H1 (cell line): ENCODE results near the gene DMBT1. TPM values are rescaled to one million over a fixed set of nuclear protein-coding genes. Genes with fewer than 3 reads are reported as not detected.

Experiments
- CTCF ChIA-PET: fragments of 300-600 bp; sonication (Branson Sonifier 250); formaldehyde crosslinking; loops from one replicate; lab custom pipeline; 2021; ENCODE audit not compliant: partially characterized antibody; lab: Charles Lee
- POLR2A ChIA-PET: fragments of 300-600 bp; sonication (Branson Sonifier 250); formaldehyde crosslinking; loops from one replicate; lab custom pipeline; 2021; ENCODE audit warnings: inconsistent platforms; ENCODE audit not compliant: partially characterized antibody; lab: Charles Lee
- DNase-seq, 2 experiments: peaks; one replicate each; pipeline versions ENCODE4 v3.0.0 to v3.0.0-alpha.2; 2010 to 2022; ENCODE audit warnings: low spot score in 2 of 2, low read depth in 1 of 2, mixed read lengths in 1 of 2
- FAIRE-seq: peaks from 2 replicates; lab custom pipeline; 2011; peaks lifted over from hg19 to GRCh38; lab: Jason Lieb, UNC
- H2AFZ ChIP-seq: 2 replicates; pipeline ENCODE4 v1.8.1; 2012; ENCODE audit warnings: low read length, inconsistent platforms
- H2AK5ac ChIP-seq: 2 replicates; pipeline ENCODE4 v1.6.1; 2013; ENCODE audit warnings: low read depth, low read length
- H2BK120ac ChIP-seq: replicated peaks from 2 replicates; pipeline ENCODE3; 2013; ENCODE audit warnings: low read depth, low read length, inconsistent platforms
- H2BK12ac ChIP-seq: 2 replicates; pipeline ENCODE4 v1.6.1; 2013; ENCODE audit warnings: low read depth, low read length
- H2BK15ac ChIP-seq: 2 replicates; pipeline ENCODE4 v1.6.1; 2013; ENCODE audit warnings: low read length
- H2BK20ac ChIP-seq: 2 replicates; pipeline ENCODE4 v1.6.1; 2013; ENCODE audit warnings: low read length
- H2BK5ac ChIP-seq: 2 replicates; pipeline ENCODE4 v1.6.1; 2013; ENCODE audit warnings: low read depth, low read length
- H3K14ac ChIP-seq: 2 replicates; pipeline ENCODE4 v1.6.1; 2013; ENCODE audit warnings: inconsistent platforms; ENCODE audit not compliant: insufficient read length
- H3K18ac ChIP-seq: 2 replicates; pipeline ENCODE4 v1.6.1; 2013; ENCODE audit warnings: low read length; ENCODE audit errors: extremely low read depth
- H3K23ac ChIP-seq: 2 replicates; pipeline ENCODE4 v1.6.1; 2013; ENCODE audit warnings: inconsistent platforms; ENCODE audit not compliant: insufficient read length
- H3K23me2 ChIP-seq: 2 replicates; pipeline ENCODE4 v1.6.1; 2013; ENCODE audit warnings: low read depth, low read length
- H3K27ac ChIP-seq: 2 replicates; pipeline ENCODE4 v1.6.1; 2011; ENCODE audit warnings: low read depth, low read length, inconsistent platforms
- H3K27me3 ChIP-seq, 4 experiments: replicated peaks in 1 of 4; 1 replicate in 1 of 4; 2 replicates in 3 of 4; pipeline versions ENCODE4 v1.6.1 to v1.8.1; 2011 to 2013; ENCODE audit warnings: low read length in 3 of 4, mild to moderate bottlenecking in 3 of 4, inconsistent platforms in 2 of 4, mixed read lengths in 2 of 4, moderate library complexity in 1 of 4; ENCODE audit not compliant: control insufficient read depth in 3 of 4, insufficient read depth in 3 of 4; ENCODE audit errors: extremely low read depth in 1 of 4
- H3K36me3 ChIP-seq, 4 experiments: 2 replicates each; pipeline versions ENCODE4 v1.6.1 to v1.8.1; 2011 to 2013; ENCODE audit warnings: mild to moderate bottlenecking in 4 of 4, low read length in 3 of 4, moderate library complexity in 2 of 4, control low read depth in 1 of 4, inconsistent platforms in 1 of 4; ENCODE audit not compliant: insufficient read depth in 4 of 4, control insufficient read depth in 2 of 4
- H3K4ac ChIP-seq: replicated peaks from 2 replicates; pipeline ENCODE3; 2013; ENCODE audit warnings: low read length, low read depth, mixed read lengths, inconsistent platforms; ENCODE audit not compliant: insufficient read length
- H3K4me1 ChIP-seq, 4 experiments: replicated peaks in 1 of 4; 1 replicate in 1 of 4; 2 replicates in 3 of 4; pipeline versions ENCODE4 v1.6.1 to v1.8.1; 2011 to 2013; ENCODE audit warnings: low read length in 3 of 4, inconsistent platforms in 2 of 4, mixed read lengths in 1 of 4; ENCODE audit not compliant: insufficient read depth in 4 of 4, control insufficient read depth in 3 of 4
- H3K4me2 ChIP-seq, 2 experiments: 2 replicates each; pipeline versions ENCODE4 v1.6.1 to v1.8.1; 2011 to 2013; ENCODE audit warnings: low read depth in 2 of 2, low read length in 2 of 2, control low read depth in 1 of 2, inconsistent platforms in 1 of 2, mild to moderate bottlenecking in 1 of 2; ENCODE audit not compliant: insufficient read depth in 1 of 2
- H3K4me3 ChIP-seq, 4 experiments: fragments of 200-600, 300-600 bp in 1 of 4; sonication (generic), shearing (Covaris generic), sonication (Bioruptor Twin) in 1 of 4; 2 replicates each; pipeline versions ENCODE4 v1.5.1 to v1.8.1; 2011 to 2016; ENCODE audit warnings: low read length in 4 of 4, low read depth in 3 of 4, control low read depth in 2 of 4, inconsistent platforms in 2 of 4, mild to moderate bottlenecking in 2 of 4, mixed read lengths in 1 of 4, moderate library complexity in 1 of 4; ENCODE audit not compliant: insufficient read depth in 2 of 4; ENCODE audit errors: extremely low read depth in 1 of 4
- H3K56ac ChIP-seq: replicated peaks from 2 replicates; pipeline ENCODE3; 2013; ENCODE audit warnings: low read depth, mild to moderate bottlenecking, mixed read lengths, low read length, inconsistent platforms; ENCODE audit not compliant: insufficient read length
- H3K79me1 ChIP-seq: 2 replicates; pipeline ENCODE4 v1.6.1; 2013; ENCODE audit warnings: low read depth, low read length, control low read depth
- H3K79me2 ChIP-seq, 2 experiments: 2 replicates each; pipeline versions ENCODE4 v1.6.1 to v1.8.1; 2012 to 2013; ENCODE audit warnings: low read length in 2 of 2, mild to moderate bottlenecking in 2 of 2, inconsistent platforms in 1 of 2; ENCODE audit not compliant: insufficient read depth in 2 of 2, control insufficient read depth in 1 of 2
- H3K9ac ChIP-seq, 4 experiments: replicated peaks in 1 of 4; 1 replicate in 1 of 4; 2 replicates in 3 of 4; pipeline versions ENCODE4 v1.6.1 to v1.8.1; 2011 to 2013; ENCODE audit warnings: low read depth in 3 of 4, low read length in 3 of 4, control low read depth in 2 of 4, mild to moderate bottlenecking in 2 of 4, moderate library complexity in 2 of 4, inconsistent platforms in 1 of 4; ENCODE audit errors: extremely low read depth in 1 of 4
- H3K9me3 ChIP-seq, 2 experiments: 2 replicates each; pipeline versions ENCODE4 v1.6.1 to v1.8.1; 2012 to 2013; ENCODE audit warnings: mild to moderate bottlenecking in 2 of 2, moderate library complexity in 2 of 2, control low read depth in 1 of 2, inconsistent platforms in 1 of 2, low read depth in 1 of 2, low read length in 1 of 2, mixed read lengths in 1 of 2; ENCODE audit not compliant: insufficient read depth in 2 of 2
- H4K20me1 ChIP-seq, 2 experiments: replicated peaks in 1 of 2; 2 replicates each; pipeline versions ENCODE3 to v1.8.1; 2011 to 2013; ENCODE audit warnings: inconsistent platforms in 2 of 2, low read length in 2 of 2, mild to moderate bottlenecking in 1 of 2; ENCODE audit not compliant: insufficient read depth in 2 of 2, control insufficient read depth in 1 of 2
- H4K5ac ChIP-seq: 2 replicates; pipeline ENCODE4 v1.6.1; 2013; ENCODE audit warnings: low read length, low read depth, mixed read lengths, inconsistent platforms; ENCODE audit not compliant: insufficient read length
- H4K8ac ChIP-seq: 2 replicates; pipeline ENCODE4 v1.8.0; 2013; ENCODE audit warnings: mild to moderate bottlenecking, moderate library complexity, low read length, inconsistent platforms; ENCODE audit not compliant: insufficient read depth; ENCODE audit errors: extremely low read depth
- H4K91ac ChIP-seq: replicated peaks from 2 replicates; pipeline ENCODE3; 2013; ENCODE audit warnings: low read length, mixed read lengths, inconsistent platforms; ENCODE audit not compliant: insufficient read length
- CTCF ChIP-seq, 3 experiments: IDR thresholded peaks; 1 replicate in 2 of 3; 2 replicates in 1 of 3; pipeline versions ENCODE4 v1.5.1 to v1.6.1; 2011; ENCODE audit warnings: low read length in 3 of 3, mild to moderate bottlenecking in 3 of 3, inconsistent platforms in 2 of 3, low read depth in 1 of 3, moderate library complexity in 1 of 3; ENCODE audit not compliant: insufficient read depth in 1 of 3; ENCODE audit errors: control extremely low read depth in 1 of 3
- WGBS, 2 experiments: shearing (Covaris generic) in 1 of 2; methylation state at CpG; one replicate each; pipeline versions ENCODE4 v1.1.6 to v1.1.7; 2013 to 2015; ENCODE audit warnings: low lambda C conversion rate in 2 of 2, mixed read lengths in 2 of 2, inconsistent platforms in 1 of 2, low coverage in 1 of 2, missing lambda C conversion rate in 1 of 2; ENCODE audit not compliant: insufficient replicate concordance in 2 of 2, insufficient coverage in 1 of 2, insufficient read length in 1 of 2; ENCODE audit errors: extremely low coverage in 1 of 2, missing lambda C conversion rate in 1 of 2; 5-methylcytosine and 5-hydroxymethylcytosine counted together
- polyA plus RNA-seq, 7 experiments: library from polyadenylated mRNA; depleted of rRNA in 3 of 7; stranded (reverse) in 5 of 7; unstranded in 2 of 7; fragments of >200 nt in 5 of 7; fragments of 200-250 nt in 2 of 7; gene quantifications; 1 replicate in 5 of 7; 2 replicates in 1 of 7; 4 replicates in 1 of 7; pipeline versions ENCODE4 v1.2.1 to v1.2.3, GENCODE V29; 2011 to 2013; ENCODE audit warnings: missing spikeins in 2 of 7, mixed read lengths in 2 of 7
- total RNA-seq: library from RNA; stranded (reverse); fragmentation: NEBNext Ultra II Directional; extraction: Animal tissue kit (Norgen Biotek cat#: 25700); gene quantifications from 2 replicates; pipeline ENCODE4 v1.2.1, GENCODE V29; 2021

DMBT1 gene
- total and polyA plus RNA-seq, 2 of the 8 experiments (the other 6 are each of a cell fraction or from before 2014, with no cell fraction given): 0.03 TPM; not detected in 1

DNA sequence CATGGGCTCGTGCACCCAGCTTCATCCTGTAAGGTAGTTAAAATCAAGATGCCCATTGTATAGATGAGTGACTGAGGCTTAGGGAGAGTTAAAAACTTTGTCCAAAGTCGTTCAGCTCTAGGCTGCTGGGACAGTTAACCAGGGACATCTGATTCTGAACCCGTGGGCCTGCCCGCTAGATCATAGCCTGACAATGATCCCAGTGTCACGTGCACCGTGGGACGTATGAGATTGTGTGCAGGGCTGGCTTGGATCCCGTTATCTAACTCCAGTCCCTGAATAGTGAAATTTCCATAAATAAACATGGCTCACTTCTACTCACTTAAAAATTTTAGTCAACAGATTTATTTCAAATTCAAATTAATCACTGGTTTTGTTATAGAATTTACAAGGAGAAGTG lies 114.2 kb downstream of the DMBT1 start:
- no peak overlapping the region for H2BK5ac ChIP-seq
- H3K14ac ChIP-seq: no peak overlapping the region
- H4K91ac ChIP-seq: no peak overlapping the region
- no peak overlapping the region for H2BK12ac ChIP-seq
- no peak for DNase-seq
- no peaks in the 10 kb centered on the region for H3K79me1 ChIP-seq
- no peaks in the 10 kb centered on the region for H3K23me2 ChIP-seq
- no peak for TF ChIP-seq CTCF (IDR thresholded peaks at IDR 0.05; ENCODE audit: control extremely low read depth in 1 of 3, insufficient read depth in 1 of 3, low read depth in 1 of 3, low read length in 3 of 3)
- H3K18ac ChIP-seq: no peak overlapping the region
- no peak overlapping the region for H4K8ac ChIP-seq
- no peak overlapping the region for H2AK5ac ChIP-seq
- no peaks in the 10 kb centered on the region for H3K9me3 ChIP-seq
- WGBS, 2 experiments: 88% methylated on average over 8 of the region's 8 CpGs; no CpG with 5 or more reads in 1 of the 2 experiments
- H3K79me2 ChIP-seq: no peaks in the 10 kb centered on the region
- no peaks in the 10 kb centered on the region for H3K36me3 ChIP-seq
- H3K56ac ChIP-seq: no peak overlapping the region
- no peak for FAIRE-seq
- no peak overlapping the region for H2BK120ac ChIP-seq
- H2BK20ac ChIP-seq: no peak overlapping the region
- H2AFZ ChIP-seq: no peak overlapping the region
- no peak overlapping the region for H3K4me2 ChIP-seq
- no peak overlapping the region for H3K23ac ChIP-seq
- ChIA-PET POLR2A (no interaction called here), CTCF (interaction anchor here (1.1 to 2.6 kb wide), 7 partner anchors 11 to 376 kb away, joined by 4 to 15 read pairs (median 5); no protein-coding TSS in a partner anchor)
- H3K9ac ChIP-seq: no peak overlapping the region
- no peak overlapping the region for H3K27ac ChIP-seq
- H3K4me1 ChIP-seq: no peaks in the 10 kb centered on the region; a peak in 2 of 7 replicates
- H3K27me3 ChIP-seq: no peaks in the 10 kb centered on the region
- no peak overlapping the region for H4K5ac ChIP-seq
- no peak overlapping the region for H3K4me3 ChIP-seq
- H4K20me1 ChIP-seq: no peaks in the 10 kb centered on the region
- H3K4ac ChIP-seq: no peak overlapping the region
- H2BK15ac ChIP-seq: no peak overlapping the region
